GM21360 (cell line): Measurements from ENCODE around the gene MAGEB2.
"Not testable (repeated sequence)": the region's sequence is repeated elsewhere in the genome, so short reads cannot be mapped to it uniquely, and the experiment has no call there.

Source experiments
- ATAC-seq: cut with Tn5 transposase; IDR thresholded peaks from one replicate; pipeline ENCODE4 v1.9.1; 2021; ENCODE audit warnings: mild to moderate bottlenecking, moderate library complexity; ENCODE audit not compliant: unreplicated experiment

MAGEB2 gene

GRCh38 chrX:30215357-30215843 is at the start of gene MAGEB2:
MAGEB2 (plus strand) TSS chrX:30215563; CDS start chrX:30218581, 3,018 bp downstream.
- ATAC-seq = no peak

- ATAC-seq = no peak
Measured at GRCh38 chrX:30170900-30171299, 44.5 kb upstream of the MAGEB2 start.

- peak; percentile 59 for ATAC-seq
Measured at GRCh38 chrX:30181353-30181752, 34.0 kb upstream of the MAGEB2 start.

- no peak for ATAC-seq
Measured at GRCh38 chrX:30183554-30183953, 31.8 kb upstream of the MAGEB2 start.

GRCh38 chrX:30190426-30190825 is 24.9 kb upstream of the MAGEB2 start:
- no peak for ATAC-seq

- ATAC-seq = not testable (repeated sequence)
Measured at GRCh38 chrX:30193910-30194309, 21.5 kb upstream of the MAGEB2 start.

- ATAC-seq = no peak
Measured at GRCh38 chrX:30196322-30196721, 19.0 kb upstream of the MAGEB2 start.

- ATAC-seq = no peak
Measured at GRCh38 chrX:30212172-30212571, 3.2 kb upstream of the MAGEB2 start.

GRCh38 chrX:30217465-30217864 is 2.1 kb downstream of the MAGEB2 start:
- no peak for ATAC-seq

- no peak for ATAC-seq
Measured at GRCh38 chrX:30219372-30219771, 4.0 kb downstream of the MAGEB2 start.

GRCh38 chrX:30220661-30221060 is 5.3 kb downstream of the MAGEB2 start:
- no peak for ATAC-seq

- no peak for ATAC-seq
Measured at GRCh38 chrX:30224536-30224935, 9.2 kb downstream of the MAGEB2 start.

- no peak for ATAC-seq
Measured at GRCh38 chrX:30228526-30228925, 13.2 kb downstream of the MAGEB2 start.

GRCh38 chrX:30230395-30230794 is 15.0 kb downstream of the MAGEB2 start, which contains the start of gene MAGEB3:
MAGEB3 (plus strand) TSS chrX:30230657; CDS start chrX:30235925, 5,268 bp downstream.
- no peak for ATAC-seq

GRCh38 chrX:30241724-30242415 is 26.5 kb downstream of the MAGEB2 start, which contains the start of gene MAGEB4:
MAGEB4 (plus strand) TSS chrX:30242000; CDS start chrX:30242136, 136 bp downstream.
- ATAC-seq = no peak

- no peak for ATAC-seq
Measured at GRCh38 chrX:30246769-30247489, 31.6 kb downstream of the MAGEB2 start, which contains the start of gene MAGEB1. MAGEB1 (plus strand) TSS chrX:30247146; CDS start chrX:30250494, 3,348 bp downstream.

GRCh38 chrX:30248854-30249253 is 33.5 kb downstream of the MAGEB2 start:
- ATAC-seq = peak; percentile 79

GRCh38 chrX:30253257-30253656 is 37.9 kb downstream of the MAGEB2 start:
- ATAC-seq = peak; percentile 45

GRCh38 chrX:30259927-30260326 is 44.6 kb downstream of the MAGEB2 start:
- no peak for ATAC-seq

GRCh38 chrX:30261012-30261411 is 45.6 kb downstream of the MAGEB2 start:
- no peak for ATAC-seq

- no peak for ATAC-seq
Measured at GRCh38 chrX:30262763-30263162, 47.4 kb downstream of the MAGEB2 start.
